ENCODE data around the gene KDM2B. TPM values are rescaled to one million over a fixed set of nuclear protein-coding genes. Genes with fewer than 3 reads are reported as not detected.

Gene KDM2B
- total and polyA plus RNA-seq, 2 experiments from 2014 or later = 59.4 to 161 TPM

DNA sequence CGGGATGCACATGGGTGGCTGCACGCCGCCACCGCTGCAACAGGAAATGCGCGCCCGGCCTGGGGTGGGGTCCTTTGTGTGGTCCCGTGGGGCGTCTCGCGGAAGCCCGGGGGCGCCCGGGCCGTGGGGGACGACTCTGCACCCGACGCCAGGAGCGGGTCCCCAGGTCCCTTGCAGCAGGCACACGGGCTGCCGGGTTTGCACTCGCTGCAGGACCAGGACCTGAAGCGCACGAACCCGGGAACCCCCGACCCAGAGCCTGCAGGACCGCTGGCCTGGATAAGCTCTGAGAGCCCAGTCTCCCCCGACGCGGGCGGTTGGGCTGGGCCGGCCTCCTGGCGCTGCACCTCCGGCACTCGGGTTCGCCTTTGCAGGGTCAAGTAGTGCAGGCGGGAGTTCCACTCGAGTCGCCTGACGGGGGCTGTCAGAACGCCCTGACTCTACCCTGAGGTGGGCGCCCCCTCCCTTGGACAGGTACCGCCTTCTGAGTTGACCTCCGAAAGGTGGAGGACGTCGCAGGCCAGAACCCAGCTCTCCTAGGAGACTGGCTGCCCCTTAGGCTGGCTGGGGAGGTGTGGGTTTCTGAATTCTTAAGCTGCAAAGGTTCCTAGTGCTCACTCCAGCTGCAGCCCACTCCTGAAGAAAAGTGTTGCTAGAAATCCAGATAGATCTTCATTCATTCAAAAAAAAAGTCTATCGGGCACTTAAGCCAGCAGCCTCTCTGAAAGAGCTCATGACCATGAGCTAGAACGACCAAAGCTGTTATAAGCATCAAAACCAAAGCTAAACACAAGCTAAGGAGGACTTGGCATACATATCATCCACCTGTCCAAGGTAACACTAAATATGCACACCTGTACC, 113.0 kb downstream of the KDM2B start:
- 0 out of 2 replicates have a peak overlapping the region, but pooled peaks have one; percentile 63 for H2AFZ ChIP-seq
- Mint-ChIP-seq H3K36me3 (ENCODE audit: low read depth) (peaks cover 5% of the 10 kb centered on the region), H3K4me3 (peak overlapping the region; percentile 63), H3K4me1 (peaks cover 34% of the 10 kb centered on the region), H3K27me3 (ENCODE audit: insufficient read depth, low read depth, poor library complexity) (peaks cover 7% of the 10 kb centered on the region), H3K9me3 (no peaks in the 10 kb centered on the region; the same call in 1 of the 3 replicates), H3K27ac (no peak overlapping the region)
- H3K36me3 ChIP-seq (ENCODE audit: insufficient read depth) = no peaks in the 10 kb centered on the region
- DNase-seq (ENCODE audit: low spot score) (peak; percentile 85), ATAC-seq (peak; percentile 74)
- peak overlapping the region; percentile 87 for H3K4me2 ChIP-seq
- H3K4me3 ChIP-seq = peak overlapping the region; percentile 69
- peaks cover 43% of the 10 kb centered on the region for H3K79me2 ChIP-seq (replicated peaks; ENCODE audit: insufficient read depth)
- H3K9me2 ChIP-seq (ENCODE audit: insufficient read depth) = no peaks in the 10 kb centered on the region
- no peaks in the 10 kb centered on the region for H3K27me3 ChIP-seq (ENCODE audit: insufficient read depth)
- peaks cover 12% of the 10 kb centered on the region; the same call in 1 of the 2 replicates for H3K4me1 ChIP-seq (ENCODE audit: insufficient read depth)
- H4K20me1 ChIP-seq (replicated peaks; ENCODE audit: insufficient read depth) = peaks cover 45% of the 10 kb centered on the region
- H3F3A ChIP-seq (replicated peaks; ENCODE audit: low read depth) = peaks cover 23% of the 10 kb centered on the region; the same call in 1 of the 2 replicates
- 0 out of 2 replicates have a peak, but pooled peaks have one; percentile 18 for TF ChIP-seq POLR2AphosphoS5 (IDR thresholded peaks at IDR 0.05; ENCODE audit: low read depth)
- TF ChIP-seq, protein P1, sequence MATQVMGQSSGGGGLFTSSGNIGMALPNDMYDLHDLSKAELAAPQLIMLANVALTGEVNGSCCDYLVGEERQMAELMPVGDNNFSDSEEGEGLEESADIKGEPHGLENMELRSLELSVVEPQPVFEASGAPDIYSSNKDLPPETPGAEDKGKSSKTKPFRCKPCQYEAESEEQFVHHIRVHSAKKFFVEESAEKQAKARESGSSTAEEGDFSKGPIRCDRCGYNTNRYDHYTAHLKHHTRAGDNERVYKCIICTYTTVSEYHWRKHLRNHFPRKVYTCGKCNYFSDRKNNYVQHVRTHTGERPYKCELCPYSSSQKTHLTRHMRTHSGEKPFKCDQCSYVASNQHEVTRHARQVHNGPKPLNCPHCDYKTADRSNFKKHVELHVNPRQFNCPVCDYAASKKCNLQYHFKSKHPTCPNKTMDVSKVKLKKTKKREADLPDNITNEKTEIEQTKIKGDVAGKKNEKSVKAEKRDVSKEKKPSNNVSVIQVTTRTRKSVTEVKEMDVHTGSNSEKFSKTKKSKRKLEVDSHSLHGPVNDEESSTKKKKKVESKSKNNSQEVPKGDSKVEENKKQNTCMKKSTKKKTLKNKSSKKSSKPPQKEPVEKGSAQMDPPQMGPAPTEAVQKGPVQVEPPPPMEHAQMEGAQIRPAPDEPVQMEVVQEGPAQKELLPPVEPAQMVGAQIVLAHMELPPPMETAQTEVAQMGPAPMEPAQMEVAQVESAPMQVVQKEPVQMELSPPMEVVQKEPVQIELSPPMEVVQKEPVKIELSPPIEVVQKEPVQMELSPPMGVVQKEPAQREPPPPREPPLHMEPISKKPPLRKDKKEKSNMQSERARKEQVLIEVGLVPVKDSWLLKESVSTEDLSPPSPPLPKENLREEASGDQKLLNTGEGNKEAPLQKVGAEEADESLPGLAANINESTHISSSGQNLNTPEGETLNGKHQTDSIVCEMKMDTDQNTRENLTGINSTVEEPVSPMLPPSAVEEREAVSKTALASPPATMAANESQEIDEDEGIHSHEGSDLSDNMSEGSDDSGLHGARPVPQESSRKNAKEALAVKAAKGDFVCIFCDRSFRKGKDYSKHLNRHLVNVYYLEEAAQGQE (IDR thresholded peaks at IDR 0.05; ENCODE audit: unreplicated experiment) = no peak
- no peak for TF ChIP-seq JUNB (IDR thresholded peaks at IDR 0.05; ENCODE audit: unreplicated experiment)
- H3K27ac ChIP-seq (ENCODE audit: low read depth) = peak overlapping the region; percentile 22; the same call in 1 of the 2 replicates

- Histone ChIP-seq H3K9me2 (ENCODE audit: insufficient read depth) (no peaks in the 10 kb centered on the region), H3K4me1 (ENCODE audit: insufficient read depth) (peaks cover 12% of the 10 kb centered on the region; the same call in 1 of the 2 replicates), H3K79me2 (replicated peaks; ENCODE audit: insufficient read depth) (peaks cover 44% of the 10 kb centered on the region), H3K27me3 (ENCODE audit: insufficient read depth) (no peaks in the 10 kb centered on the region), H3K36me3 (ENCODE audit: insufficient read depth) (no peaks in the 10 kb centered on the region), H3F3A (replicated peaks; ENCODE audit: low read depth) (peaks cover 25% of the 10 kb centered on the region; the same call in 1 of the 2 replicates), H2AFZ (no peak overlapping the region), H4K20me1 (replicated peaks; ENCODE audit: insufficient read depth) (peaks cover 45% of the 10 kb centered on the region), H3K27ac (ENCODE audit: low read depth) (no peak overlapping the region), H3K4me3 (peak overlapping the region; percentile 69), H3K4me2 (peak overlapping the region; percentile 87; the same call in 1 of the 2 replicates)
- Mint-ChIP-seq H3K27me3 (ENCODE audit: insufficient read depth, low read depth, poor library complexity) (peaks cover 9% of the 10 kb centered on the region), H3K9me3 (no peaks in the 10 kb centered on the region; the same call in 1 of the 3 replicates), H3K27ac (no peak overlapping the region), H3K4me3 (peak overlapping the region; percentile 48; the same call in 2 of the 3 replicates), H3K4me1 (peaks cover 34% of the 10 kb centered on the region), H3K36me3 (ENCODE audit: low read depth) (peaks cover 5% of the 10 kb centered on the region)
- DNase-seq (ENCODE audit: low spot score) (peak; percentile 89), ATAC-seq (peak; percentile 77)
- 0 out of 2 replicates have a peak, but pooled peaks have one; percentile 10 for TF ChIP-seq POLR2AphosphoS5 (IDR thresholded peaks at IDR 0.05; ENCODE audit: low read depth)
- TF ChIP-seq, protein P2, sequence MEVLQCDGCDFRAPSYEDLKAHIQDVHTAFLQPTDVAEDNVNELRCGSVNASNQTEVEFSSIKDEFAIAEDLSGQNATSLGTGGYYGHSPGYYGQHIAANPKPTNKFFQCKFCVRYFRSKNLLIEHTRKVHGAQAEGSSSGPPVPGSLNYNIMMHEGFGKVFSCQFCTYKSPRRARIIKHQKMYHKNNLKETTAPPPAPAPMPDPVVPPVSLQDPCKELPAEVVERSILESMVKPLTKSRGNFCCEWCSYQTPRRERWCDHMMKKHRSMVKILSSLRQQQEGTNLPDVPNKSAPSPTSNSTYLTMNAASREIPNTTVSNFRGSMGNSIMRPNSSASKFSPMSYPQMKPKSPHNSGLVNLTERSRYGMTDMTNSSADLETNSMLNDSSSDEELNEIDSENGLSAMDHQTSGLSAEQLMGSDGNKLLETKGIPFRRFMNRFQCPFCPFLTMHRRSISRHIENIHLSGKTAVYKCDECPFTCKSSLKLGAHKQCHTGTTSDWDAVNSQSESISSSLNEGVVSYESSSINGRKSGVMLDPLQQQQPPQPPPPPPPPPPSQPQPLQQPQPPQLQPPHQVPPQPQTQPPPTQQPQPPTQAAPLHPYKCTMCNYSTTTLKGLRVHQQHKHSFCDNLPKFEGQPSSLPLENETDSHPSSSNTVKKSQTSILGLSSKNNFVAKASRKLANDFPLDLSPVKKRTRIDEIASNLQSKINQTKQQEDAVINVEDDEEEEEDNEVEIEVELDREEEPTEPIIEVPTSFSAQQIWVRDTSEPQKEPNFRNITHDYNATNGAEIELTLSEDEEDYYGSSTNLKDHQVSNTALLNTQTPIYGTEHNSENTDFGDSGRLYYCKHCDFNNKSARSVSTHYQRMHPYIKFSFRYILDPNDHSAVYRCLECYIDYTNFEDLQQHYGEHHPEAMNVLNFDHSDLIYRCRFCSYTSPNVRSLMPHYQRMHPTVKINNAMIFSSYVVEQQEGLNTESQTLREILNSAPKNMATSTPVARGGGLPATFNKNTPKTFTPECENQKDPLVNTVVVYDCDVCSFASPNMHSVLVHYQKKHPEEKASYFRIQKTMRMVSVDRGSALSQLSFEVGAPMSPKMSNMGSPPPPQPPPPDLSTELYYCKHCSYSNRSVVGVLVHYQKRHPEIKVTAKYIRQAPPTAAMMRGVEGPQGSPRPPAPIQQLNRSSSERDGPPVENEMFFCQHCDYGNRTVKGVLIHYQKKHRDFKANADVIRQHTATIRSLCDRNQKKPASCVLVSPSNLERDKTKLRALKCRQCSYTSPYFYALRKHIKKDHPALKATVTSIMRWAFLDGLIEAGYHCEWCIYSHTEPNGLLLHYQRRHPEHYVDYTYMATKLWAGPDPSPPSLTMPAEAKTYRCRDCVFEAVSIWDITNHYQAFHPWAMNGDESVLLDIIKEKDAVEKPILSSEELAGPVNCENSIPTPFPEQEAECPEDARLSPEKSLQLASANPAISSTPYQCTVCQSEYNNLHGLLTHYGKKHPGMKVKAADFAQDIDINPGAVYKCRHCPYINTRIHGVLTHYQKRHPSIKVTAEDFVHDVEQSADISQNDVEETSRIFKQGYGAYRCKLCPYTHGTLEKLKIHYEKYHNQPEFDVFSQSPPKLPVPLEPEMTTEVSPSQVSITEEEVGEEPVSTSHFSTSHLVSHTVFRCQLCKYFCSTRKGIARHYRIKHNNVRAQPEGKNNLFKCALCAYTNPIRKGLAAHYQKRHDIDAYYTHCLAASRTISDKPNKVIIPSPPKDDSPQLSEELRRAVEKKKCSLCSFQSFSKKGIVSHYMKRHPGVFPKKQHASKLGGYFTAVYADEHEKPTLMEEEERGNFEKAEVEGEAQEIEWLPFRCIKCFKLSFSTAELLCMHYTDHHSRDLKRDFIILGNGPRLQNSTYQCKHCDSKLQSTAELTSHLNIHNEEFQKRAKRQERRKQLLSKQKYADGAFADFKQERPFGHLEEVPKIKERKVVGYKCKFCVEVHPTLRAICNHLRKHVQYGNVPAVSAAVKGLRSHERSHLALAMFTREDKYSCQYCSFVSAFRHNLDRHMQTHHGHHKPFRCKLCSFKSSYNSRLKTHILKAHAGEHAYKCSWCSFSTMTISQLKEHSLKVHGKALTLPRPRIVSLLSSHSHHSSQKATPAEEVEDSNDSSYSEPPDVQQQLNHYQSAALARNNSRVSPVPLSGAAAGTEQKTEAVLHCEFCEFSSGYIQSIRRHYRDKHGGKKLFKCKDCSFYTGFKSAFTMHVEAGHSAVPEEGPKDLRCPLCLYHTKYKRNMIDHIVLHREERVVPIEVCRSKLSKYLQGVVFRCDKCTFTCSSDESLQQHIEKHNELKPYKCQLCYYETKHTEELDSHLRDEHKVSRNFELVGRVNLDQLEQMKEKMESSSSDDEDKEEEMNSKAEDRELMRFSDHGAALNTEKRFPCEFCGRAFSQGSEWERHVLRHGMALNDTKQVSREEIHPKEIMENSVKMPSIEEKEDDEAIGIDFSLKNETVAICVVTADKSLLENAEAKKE (CRISPR knock-in tag; IDR thresholded peaks at IDR 0.05) = no peak
These were observed 113.8 kb downstream of the KDM2B start for GRCh38 chr12:121466794-121467637.

Data from GM23338 (cell line).